Renal cortical epithelial cell (primary cell): ENCODE data around the gene NXN. TPM values are rescaled to one million over a fixed set of nuclear protein-coding genes. Genes with fewer than 3 reads are reported as not detected.
A peak's percentile ranks its signal among the peaks of the same experiment; 100 is the strongest.
"Not testable (repeated sequence)": the region's sequence is repeated elsewhere in the genome, so short reads cannot be mapped to it uniquely, and the experiment has no call there.

Experiments used
- DNase-seq: peaks from one replicate; pipeline ENCODE4 v3.0.0-alpha.2; 2011; ENCODE audit warnings: low read depth
- total RNA-seq: library from RNA; depleted of rRNA; stranded (reverse); fragments of >200 nt; gene quantifications from 2 replicates; pipeline ENCODE4 v1.2.3, GENCODE V29; 2014

Gene NXN
- total RNA-seq, 1 donor from 2014 or later, result 57.7 TPM

DNA sequence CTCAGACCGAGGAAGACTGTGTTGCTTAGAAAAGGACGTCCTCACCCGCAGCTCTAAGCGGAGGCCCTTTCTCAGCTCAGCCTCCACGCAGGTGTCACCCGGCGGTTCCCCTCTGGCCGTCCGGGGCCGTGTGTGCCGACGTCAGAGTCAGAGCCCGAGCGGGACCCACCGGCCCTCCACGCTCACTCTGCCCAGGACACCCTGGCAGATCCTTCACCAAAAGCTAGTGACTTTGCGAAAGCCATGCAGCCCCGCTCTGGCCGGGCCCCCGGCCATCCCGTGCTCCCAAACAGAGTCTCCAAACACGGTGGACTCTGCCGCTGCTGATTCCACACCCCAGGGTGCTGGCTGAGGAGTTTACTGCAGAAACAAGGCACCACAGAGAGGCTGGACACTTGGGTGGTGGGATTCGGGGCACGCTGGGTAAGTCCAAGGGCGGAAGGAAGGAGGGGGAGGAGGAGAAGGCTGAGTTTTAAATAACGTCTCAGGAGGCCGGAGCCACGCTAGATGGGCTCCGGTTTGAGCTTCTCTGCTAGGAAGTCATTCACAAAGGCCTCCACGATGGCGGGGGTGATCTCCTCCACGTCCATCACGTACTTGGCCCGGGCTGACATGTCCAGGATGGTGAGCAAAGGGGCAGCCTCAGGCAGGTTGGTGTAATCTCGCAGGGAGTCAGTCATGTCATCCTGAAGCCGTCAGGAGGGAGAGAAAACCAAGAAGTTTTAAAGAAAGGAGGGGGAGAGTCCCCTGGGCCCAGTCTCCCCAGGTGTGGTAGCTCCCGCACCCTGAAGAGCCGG, 178.9 kb downstream of the NXN start:
- DNase-seq, result no peak

DNA sequence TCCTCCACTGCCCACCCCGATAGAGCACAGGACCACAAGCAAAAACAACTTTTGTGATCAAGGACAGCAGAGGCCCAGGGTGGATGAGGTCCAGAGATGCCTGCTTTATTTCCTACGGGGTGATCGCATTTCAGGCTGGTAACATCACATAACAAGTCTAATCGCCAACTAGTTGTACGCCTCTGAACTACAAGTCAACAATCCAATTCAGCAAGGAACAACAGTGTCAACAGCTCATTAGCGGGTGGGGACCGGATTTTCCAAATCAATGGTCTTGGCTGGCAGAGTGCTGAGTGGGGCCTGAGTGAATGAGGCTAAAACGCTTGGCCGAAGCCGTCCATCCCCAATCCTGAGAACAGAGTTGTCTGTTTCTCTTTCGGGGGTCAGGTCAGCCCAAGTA, 180.3 kb downstream of the NXN start:
- no peak for DNase-seq

DNA sequence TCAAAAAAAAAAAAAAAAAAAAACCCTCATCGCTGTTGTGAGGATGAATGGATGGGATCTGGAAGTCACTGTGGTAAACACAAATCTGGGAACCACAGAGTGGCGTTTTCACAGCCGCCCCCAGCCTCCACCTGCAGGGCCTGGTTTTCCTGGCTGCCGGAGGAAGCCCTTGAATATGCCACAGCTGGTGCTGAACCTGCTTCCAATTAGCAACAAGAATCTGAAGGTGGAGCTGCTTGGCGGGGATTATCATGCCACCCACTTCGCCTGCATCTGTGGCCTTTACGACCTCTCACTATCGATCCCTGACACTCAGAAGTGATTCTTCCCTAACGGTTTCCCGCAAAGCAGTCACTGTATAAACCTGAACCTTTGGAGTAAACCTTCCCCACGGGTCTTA, 181.3 kb downstream of the NXN start:
- no peak for DNase-seq

DNA sequence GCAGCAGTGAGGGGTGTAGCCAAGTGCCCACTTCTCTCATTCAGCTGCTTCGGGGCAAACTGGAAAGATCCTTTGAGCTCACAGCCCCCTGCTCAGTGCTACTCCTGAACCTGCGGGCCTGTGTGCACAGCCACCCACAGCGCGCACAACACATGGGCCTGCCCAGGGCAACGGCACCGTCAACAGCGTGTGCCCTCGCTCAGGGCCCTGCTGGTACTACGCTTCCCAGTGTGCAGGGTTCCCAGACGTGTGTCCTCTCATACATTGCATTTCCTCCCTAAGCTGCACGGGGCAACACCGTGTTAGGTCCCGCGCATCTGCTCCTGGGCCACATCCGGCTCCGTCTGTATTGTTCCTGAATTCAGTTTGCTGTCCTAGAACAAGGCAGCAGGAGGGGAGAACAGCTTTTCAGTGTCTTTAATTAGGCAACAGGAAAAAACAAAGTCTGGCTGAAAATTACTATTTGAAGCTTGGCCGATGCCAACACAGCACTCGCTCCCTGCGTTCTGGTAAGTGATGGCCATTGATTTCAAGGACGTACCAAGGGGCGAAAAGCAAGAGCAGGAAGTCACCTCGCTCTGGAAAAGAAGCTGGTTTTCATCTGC, 182.2 kb downstream of the NXN start:
- DNase-seq, result no peak

DNA sequence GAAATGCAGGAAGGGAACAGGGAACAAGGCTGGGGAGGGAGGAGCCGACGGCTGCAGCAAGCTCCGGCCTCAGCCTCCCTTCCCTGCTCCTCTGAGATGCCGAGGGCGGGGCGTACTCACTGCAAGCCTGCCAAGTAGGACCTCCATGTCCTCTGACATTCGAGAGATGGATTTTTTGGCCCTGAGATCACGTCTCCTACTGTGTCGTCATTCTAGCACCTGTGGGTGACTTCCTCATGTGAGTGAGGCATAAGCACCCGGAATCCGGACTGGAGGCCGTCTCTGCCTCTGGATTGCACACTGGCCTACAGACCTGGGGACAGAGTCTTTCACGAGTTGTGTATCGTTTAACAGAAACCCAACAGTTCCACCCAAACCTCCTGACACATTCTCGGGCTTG, 183.0 kb downstream of the NXN start:
- DNase-seq, result no peak

DNA sequence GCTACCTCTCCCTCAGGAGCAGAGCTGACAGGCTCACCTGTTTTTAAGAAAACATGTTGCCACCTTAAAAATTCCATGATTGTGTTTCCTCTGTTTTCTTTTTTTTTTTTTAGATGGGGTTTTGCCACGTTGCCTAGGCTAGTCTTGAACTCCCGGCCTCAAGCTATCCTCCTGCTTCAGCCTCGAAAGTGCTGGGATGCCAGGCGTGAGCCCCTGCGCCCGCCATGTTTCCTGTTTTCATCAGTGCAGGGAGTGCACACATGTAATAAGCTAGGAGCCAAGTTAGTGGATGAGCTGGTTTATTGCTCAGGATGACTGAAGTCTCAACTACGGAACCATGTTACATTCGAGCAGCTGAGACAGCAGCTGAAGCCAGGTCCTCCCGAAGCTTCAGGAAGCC, 183.9 kb downstream of the NXN start:
- no peak for DNase-seq

DNA sequence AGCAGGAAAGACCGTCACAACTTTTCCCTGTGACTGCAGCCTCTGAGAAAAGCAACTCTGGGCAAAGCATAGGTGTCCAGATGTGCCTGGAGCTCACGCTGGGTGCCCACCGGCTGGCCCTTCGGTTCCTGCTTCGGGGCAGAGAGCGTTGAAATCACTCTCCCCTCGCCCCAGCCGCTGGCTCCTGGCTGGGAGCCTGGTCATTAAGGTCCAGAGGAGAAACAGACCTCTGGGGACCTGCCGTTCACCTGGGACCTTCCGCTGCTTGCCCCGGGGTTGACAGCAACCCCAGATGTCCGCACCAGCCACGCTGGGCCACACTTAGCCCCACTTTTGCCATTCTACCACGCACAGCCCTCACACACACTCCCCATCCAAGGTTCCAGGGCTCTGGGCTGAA, 184.3 kb downstream of the NXN start:
- DNase-seq, result no peak

DNA sequence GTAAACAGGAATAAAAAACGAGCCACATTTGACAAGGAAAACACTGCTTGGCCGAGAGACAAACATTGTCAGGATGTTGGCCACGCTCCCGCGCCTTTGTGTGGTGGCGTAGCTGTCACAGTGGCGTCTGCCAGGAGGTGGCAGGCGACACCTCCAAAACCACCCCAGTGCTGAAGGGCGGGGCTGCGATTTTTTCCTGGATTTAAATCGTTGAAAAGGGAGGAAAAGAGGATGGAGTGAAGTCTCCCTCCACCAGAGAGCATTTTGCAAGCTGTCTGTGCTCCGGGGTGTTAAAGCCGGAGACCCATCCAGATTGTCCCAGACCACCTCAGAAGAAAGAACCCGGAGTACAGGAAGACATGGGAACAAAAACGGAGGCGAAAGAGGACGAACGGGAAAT, 184.7 kb downstream of the NXN start:
- DNase-seq, result peak; percentile 53

DNA sequence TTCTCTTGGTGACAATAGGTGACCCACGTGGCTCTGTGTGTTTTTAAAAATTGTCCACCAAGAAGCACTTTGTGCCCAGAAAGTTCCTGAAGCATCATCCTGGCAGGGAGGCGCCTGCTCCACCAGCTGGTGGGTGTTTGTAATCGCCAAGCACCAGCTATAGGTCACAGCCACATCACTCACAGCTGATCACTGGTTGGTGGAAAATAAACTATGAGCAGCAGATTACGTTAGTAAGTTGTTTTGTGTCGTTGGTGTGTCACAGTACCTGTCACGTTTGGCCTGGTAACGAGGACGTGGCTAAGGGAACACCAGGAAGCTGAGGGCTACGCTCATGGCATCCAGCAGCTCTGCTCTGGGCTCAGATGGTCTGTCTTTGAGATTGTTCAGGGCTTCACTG, 187.3 kb downstream of the NXN start:
- DNase-seq, result no peak

DNA sequence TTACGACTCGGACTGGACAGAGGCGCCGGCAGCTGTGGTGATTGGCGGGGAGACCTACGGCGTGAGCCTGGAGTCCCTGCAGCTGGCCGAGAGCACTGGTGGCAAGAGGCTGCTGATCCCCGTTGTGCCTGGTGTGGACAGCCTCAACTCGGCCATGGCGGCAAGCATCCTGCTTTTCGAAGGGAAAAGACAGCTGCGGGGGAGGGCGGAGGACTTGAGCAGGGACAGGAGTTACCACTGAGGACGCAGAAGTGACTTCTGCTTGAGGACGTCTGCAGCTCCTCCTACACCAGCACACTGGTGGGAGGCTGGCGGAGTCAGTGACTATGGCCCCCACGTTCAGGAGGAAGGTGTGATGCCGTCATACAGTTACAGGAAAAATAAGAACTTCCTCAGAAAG, 187.7 kb downstream of the NXN start:
- no peak for DNase-seq

DNA sequence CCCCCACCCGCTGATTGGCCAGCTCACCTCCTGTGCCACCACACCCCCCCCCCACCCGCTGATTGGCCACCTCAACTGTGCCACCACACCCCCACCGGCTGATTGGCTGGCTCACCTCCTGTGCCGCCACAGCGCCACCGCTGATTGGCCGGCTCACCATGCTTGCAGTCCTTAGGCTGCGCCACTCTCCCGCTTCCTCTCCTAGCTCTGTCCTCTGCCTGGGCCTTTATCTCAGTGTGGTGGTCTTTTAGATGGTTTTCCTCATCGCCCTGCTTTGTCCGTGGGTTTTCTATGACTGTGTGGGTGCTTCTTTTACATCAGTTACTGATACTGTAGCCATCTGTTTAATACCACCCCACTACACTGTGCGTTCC, 188.7 kb downstream of the NXN start:
- DNase-seq, result not testable (repeated sequence)

DNA sequence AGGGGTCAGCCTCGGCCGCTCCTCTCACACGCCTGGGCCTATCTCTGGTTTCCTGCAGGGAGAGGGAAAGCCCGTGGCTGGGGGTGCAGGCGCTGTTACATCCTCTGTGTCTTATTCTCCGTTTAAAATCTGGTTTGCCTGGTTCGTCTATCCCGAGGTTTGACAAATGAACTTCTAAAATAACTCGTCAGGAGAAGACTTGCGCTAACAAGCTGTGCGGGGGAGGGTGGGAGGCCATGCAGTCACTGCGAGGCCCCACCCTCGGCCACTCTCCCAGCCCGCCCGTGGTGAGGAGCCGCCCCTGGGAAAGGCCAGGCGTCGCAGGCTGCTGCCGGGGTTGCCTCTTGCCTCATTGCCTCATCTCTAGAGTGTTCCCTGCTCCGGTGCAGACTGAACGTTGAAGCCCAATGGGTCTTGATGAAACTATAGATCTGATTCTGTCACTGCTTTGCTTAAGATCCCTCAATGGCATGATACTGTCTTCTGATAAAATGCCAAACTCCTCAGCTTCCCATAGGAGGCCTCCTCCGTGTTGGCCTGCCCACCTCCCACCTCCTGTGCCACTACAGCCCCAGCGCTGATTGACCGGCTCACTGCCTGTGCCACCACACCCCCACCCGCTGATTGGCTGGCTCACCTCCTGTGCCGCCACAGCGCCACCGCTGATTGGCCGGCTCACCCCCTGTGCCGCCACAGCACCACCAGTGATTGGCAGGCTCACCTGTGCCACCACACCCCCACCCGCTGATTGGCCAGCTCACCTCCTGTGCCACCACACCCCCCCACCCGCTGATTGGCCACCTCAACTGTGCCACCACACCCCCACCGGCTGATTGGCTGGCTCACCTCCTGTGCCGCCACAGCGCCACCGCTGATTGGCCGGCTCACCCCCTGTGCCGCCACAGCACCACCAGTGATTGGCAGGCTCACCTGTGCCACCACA, 189.4 kb downstream of the NXN start:
- DNase-seq, result not testable (repeated sequence)

DNA sequence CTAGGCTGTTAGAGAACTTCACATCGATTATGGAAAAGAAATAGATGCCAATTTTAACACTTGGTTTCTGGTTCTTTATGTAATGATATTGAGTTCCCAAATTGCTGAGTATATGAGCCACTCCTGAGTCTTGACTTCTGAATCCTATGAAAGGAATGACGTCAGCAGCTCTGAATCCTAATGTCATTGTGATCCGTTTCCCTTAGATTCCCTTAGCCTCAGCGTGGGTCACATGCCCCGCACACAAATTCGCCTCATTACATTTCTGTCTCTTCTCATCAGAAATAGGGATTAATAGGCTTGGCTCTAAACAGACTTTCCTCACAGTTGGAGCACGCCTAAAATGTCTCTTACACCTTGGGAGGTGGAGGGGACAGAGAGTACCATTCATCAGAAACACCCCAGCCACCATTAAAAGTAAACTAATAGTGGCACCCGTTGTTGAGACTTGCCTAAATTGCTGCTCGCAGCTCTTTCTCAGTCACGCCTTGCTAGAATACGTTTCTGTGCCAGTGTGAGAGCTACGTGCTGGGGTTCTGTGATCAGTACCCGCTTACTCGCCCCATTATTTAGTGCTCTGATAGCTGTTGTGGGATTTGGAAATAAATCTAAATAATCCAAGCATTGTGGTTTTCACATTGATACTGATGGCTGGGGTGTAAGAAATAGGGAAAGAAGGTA, 190.3 kb downstream of the NXN start:
- DNase-seq, result no peak

DNA sequence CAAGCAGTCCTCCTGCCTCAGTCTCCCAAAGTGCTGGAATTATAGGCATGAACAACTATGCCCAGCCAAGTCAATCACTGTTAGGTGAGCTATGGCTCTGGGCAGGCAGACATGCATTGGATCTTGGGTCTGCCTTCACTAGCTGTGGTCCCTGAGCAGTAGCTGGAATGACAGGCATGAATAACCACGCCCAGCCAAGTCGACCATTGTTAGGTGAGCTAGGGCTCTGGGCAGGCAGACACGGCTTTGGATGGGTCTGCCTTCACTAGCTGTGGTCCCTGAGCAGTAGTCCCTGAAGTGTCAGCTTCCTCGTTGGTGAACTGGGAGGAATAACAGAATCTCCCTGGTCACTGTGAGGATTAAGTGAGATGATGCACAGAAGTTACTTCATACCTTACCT, 191.0 kb downstream of the NXN start:
- no peak for DNase-seq

DNA sequence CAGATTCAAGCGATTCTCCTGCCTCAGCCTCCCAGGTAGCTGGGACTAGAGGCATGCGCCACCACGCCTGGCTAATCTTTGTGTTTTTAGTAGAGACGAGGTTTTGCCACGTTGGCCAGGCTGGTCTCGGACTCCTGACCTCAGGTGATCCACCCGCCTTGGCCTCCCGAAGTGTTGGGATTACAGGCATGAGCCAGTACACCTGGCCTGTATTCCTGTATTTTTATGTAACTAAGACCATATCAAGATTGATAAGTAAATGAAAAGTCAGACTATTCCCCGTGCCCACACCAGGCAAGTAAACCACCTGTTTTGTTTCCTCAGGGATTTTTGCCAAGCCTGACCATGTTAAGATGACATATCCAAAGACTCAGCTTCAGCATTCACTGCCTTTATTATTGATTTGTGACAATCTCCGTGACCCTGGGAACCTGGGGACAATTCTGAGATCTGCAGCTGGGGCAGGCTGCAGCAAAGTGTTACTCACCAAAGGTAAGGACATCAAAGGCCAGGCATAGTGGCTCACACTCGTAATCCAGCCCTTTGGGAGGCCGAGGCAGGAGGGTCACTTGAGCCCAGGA, 191.8 kb downstream of the NXN start:
- DNase-seq, result no peak

DNA sequence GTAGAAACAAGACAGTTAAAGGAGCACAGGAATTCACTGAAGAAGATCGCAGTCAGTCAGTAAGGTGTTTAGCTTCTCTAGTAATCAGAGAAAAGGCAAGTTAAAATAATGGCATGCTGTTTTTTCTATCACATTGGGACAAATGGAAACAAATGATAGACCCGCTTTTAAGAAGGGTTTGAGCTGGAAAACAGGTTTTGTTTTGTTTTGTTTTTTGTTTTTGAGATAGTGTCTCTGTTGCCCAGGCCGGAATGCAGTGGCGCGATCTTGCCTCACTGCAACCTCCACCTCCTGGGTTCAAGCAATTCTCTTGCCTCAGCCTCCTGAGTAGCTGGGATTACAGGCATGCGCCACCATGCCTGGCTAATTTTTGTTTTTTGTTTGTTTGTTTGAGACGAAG, 193.7 kb downstream of the NXN start:
- DNase-seq, result not testable (repeated sequence)

DNA sequence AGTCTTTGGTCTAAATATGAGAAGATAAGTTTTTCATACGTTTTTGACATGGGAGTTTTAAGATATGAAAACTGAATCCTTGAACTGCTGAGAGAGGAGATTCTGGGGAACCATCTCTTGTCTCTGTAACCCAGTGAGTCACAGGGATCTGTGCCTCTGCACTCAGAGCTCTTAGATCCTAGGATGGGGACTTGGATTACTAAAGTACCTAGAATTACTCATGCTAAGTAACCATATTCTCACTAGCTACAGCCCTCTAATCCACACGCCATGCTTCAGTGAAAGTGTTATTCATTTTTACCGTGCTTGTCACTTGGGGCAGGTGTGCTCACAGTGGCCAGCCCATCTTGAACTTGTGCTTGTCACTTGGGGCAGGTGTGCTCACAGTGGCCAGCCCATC, 195.4 kb downstream of the NXN start:
- no peak for DNase-seq

DNA sequence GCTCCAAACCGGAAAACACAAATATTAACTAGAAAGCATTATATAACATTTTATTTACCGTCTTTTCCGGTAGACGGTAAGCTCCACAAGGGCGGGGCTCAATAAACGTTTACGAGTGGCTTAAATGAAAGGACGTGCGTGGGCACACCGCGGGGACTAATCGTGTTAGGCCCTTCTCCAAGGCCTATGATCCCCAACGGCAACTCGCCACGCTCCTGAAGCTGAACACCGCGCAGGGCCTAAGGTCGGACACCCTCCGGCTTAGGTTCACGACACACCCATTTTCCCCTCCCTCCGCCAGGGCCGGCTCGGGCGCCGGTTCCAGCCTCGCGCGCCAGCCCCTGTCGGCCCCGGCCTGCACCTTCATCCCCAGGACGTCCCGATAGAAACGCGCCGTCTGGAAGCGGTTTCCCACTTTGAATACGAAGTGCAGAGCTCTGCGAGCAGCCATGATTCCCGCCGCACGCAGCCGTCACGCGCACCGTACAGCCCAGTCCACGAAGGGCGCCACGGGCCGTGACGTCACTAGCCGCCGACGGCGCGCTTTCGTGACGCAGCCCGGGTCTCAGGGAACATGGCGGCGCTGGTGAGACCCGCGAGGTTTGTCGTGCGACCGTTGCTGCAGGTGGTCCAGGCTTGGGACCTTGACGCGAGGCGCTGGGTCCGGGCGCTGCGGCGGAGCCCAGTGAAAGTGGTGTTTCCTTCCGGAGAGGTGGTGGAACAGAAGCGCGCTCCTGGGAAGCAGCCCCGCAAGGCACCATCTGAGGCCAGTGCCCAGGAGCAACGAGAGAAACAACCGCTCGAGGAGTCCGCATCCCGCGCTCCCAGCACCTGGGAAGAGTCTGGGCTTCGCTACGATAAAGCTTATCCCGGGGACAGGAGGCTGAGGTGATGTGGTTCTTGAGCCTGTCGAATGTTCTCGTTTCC, 197.5 kb downstream of the NXN start, which contains the start of the genes GLOD4 and MRM3:
TSS of gene GLOD4 (minus strand) at position 476 of the 927 bp plus-strand sequence. CDS start at position 451, 25 bp downstream.
TSS of gene MRM3 (plus strand) at position 549 of the 927 bp plus-strand sequence. CDS start at position 575, 26 bp downstream.
- DNase-seq, result peak; percentile 66

DNA sequence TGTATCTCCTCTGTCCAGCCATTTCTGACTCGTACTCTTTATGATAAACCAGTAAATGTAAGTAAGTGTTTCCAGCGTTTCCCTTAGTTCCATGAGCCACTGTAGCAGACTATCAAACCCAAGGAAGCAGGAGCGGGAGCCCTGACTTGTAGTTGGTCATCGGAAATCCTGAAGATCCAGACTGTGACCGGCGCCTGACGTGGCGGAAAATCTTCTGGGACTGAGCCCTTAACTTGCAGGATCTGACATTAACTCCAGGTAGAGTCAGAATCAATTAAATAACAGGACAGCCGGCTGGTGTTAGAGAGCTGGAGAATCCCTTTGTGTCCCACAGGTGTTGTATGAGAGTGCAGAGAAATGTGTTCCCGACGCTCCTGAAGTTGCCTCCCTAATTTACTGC, 201.5 kb downstream of the NXN start:
- DNase-seq, result no peak

DNA sequence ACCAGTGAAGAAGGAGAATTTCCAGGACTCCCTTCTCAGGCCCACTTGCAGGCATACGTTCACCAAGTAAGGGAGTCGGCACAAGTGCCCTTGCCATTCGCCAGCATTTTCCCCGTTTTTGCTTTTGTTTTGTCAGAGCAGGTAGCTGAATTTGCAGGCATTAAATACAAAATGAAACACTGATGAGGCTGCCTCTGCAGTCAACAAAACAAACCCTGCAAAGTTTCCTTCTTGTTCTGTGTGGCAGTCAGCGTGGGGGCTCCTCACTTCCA, 205.3 kb downstream of the NXN start:
- no peak for DNase-seq
